HFF-Myc (cell line): ENCODE data around the gene ISCA2.

Source experiments
- DNase-seq: peaks from one replicate; pipeline ENCODE4 v3.0.0-alpha.2; 2011; ENCODE audit warnings: low read depth; ENCODE audit errors: extremely low read depth
- H3K4me3 ChIP-seq: replicated peaks from 2 replicates; pipeline ENCODE4 v1.5.1; 2011; ENCODE audit warnings: low read depth, mild to moderate bottlenecking, control low read depth, low read length
- TF ChIP-seq, protein P1 (sequence below): IDR thresholded peaks from 2 replicates; pipeline ENCODE4 v1.5.1; 2012; ENCODE audit warnings: mild to moderate bottlenecking, low read depth, low read length, control low read depth; ENCODE audit errors: missing control alignments

Gene ISCA2

DNA sequence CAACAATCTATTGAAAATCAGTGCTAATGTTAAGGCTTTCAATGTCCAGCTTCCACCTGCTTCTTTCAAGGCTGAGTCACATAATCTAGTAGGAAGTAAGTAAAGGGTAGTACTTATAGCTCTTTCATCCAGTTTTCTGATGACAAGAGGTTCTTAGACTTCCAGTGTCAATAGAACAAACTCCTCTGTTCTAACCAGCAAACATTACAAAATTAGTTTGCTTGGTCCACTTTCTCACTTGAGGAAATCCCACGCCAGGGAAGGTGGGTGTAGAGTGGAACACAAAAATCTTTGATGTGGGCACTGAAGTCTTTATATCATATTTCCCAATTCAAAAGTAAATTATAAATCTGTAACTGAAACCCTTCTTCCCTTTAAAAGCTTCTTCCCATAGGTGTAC is 3.1 kb upstream of the ISCA2 start:
- no peak for DNase-seq
- H3K4me3 ChIP-seq = no peak overlapping the region
- TF ChIP-seq, protein P1, sequence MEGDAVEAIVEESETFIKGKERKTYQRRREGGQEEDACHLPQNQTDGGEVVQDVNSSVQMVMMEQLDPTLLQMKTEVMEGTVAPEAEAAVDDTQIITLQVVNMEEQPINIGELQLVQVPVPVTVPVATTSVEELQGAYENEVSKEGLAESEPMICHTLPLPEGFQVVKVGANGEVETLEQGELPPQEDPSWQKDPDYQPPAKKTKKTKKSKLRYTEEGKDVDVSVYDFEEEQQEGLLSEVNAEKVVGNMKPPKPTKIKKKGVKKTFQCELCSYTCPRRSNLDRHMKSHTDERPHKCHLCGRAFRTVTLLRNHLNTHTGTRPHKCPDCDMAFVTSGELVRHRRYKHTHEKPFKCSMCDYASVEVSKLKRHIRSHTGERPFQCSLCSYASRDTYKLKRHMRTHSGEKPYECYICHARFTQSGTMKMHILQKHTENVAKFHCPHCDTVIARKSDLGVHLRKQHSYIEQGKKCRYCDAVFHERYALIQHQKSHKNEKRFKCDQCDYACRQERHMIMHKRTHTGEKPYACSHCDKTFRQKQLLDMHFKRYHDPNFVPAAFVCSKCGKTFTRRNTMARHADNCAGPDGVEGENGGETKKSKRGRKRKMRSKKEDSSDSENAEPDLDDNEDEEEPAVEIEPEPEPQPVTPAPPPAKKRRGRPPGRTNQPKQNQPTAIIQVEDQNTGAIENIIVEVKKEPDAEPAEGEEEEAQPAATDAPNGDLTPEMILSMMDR = no peak

DNA sequence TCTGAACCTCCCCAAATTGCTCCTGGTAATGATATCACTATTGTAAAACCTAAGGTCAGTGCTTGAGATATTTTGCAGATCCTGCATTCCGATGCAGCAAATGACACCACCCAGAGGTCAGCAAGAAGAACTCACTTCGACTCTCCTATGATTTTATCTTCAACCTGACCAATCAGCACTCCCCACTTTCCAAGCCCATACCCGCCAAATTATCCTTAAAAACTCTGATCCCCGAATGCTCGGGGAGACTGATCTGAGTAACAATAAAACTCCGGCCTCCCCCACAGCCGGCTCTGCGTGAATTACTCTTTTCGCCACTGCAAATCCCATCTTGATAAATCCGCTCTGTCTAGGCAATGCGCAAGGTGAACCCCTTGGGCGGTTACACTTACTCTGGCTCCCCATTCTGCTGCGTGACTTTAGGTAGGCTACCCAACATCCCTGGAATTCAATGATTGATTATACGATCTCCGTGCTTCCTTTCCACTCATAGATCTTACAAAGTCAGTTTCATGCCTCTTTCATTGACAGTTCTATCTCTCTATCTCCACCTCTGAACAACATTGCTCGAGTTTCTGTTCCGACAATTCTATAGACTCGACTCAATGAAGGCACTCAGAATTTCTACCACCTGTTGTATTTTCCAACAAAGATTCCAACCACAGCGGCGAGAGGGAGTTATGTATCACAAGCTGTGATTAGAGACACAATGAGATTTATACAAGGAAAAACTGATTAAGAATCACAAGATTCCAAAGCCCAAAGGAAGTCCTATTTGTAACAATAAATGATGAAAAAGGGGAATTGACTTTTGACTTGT is 1.4 kb upstream of the ISCA2 start:
- TF ChIP-seq, protein P1 = no peak
- no peak for DNase-seq
- H3K4me3 ChIP-seq = peak overlapping the region; percentile 68

DNA sequence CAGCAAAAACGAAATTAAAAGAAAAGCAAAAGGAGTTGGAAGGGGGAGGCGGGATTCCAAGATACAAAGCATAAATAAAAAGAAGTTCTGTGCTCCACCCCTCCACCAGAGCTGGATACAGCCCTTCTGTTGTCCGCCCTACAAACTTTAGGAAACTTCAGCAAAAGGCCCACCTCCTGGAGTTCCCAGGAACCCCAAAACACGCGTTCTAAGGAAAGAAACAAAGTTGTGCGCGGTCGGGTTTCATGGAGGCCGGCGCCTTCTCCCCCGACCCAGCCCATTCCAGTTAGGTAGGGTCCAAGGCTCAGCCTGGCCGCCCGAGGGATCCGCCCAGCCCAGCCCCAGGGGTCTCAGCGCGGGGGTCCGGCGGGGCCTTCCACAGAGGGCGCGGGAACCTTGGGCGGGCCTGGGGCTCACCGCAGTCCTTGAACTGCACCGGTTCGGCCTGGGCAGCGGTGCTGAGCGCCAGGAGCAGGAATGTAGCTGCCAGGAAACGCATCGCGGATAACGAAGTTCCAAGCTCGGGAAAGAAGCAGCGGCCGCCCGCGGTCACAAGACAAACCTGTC is 706 bp upstream of the ISCA2 start, which contains the start of gene NPC2:
Gene NPC2, minus strand, starts transcription at position 530 of the 567 bp plus-strand sequence. Its CDS starts 31 bp downstream, at position 499.
- TF ChIP-seq, protein P1 = no peak
- DNase-seq = no peak

DNA sequence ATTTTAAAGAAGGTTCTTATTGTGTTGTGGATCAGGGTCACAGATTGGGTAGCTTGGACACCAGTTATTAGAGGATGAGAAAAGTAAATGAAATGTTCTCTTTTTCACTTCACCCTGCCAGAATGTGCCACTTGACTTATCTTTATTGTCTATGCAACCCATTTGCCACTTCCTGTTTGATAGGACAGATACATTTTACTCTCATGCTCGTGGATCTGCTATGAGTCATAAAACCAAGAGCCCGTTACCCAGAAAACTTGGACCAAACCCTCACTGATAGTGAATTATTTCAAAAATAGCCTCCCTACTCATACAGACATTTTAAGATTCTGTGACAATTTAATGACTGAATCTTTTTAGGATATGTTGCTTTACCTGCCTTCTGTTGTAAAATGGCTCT is 1.8 kb downstream of the ISCA2 start:
- no peak overlapping the region for H3K4me3 ChIP-seq
- DNase-seq = no peak
- TF ChIP-seq, protein P1 = no peak

More for the DNA sequence above, 706 bp upstream of the ISCA2 start, which contains the start of gene NPC2:
- H3K4me3 ChIP-seq = peak within 1 kb of the TSS; percentile 89

DNA sequence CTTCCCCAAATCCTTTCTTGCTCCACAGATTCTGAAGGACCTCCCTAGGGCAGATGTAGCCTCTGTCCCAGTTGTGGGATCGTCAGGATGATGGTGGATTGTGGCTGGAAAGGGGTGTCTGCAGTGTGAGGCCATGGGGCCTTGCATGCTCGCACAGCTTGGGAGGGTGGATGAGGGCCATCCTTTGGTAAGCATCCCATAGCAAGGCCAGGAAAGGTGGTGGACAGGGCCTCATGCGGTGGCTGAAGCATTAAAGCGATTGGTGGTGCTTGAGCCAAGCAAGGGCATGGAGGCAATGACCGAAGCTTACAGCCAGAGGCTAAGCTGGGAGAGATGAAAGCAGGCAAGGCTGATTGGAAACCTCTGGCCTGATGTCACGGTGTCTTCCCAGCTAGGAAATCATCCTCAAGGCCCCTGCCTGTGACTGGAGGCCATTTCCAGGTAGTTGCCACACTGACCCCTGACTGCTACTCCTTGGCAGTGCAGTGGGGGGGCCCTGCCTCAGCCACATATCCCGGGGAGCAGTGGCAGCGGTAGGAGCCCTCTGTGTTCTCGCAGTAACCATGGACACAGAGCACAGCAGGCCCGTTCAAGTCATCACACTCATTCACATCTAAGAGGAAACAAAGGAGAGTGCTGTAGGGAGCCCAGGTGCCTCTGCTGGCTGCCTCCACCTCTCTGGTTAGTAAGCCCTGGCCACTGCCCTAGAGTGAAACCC is 7.0 kb downstream of the ISCA2 start:
- no peak overlapping the region for H3K4me3 ChIP-seq
- TF ChIP-seq, protein P1 = no peak
- no peak for DNase-seq

DNA sequence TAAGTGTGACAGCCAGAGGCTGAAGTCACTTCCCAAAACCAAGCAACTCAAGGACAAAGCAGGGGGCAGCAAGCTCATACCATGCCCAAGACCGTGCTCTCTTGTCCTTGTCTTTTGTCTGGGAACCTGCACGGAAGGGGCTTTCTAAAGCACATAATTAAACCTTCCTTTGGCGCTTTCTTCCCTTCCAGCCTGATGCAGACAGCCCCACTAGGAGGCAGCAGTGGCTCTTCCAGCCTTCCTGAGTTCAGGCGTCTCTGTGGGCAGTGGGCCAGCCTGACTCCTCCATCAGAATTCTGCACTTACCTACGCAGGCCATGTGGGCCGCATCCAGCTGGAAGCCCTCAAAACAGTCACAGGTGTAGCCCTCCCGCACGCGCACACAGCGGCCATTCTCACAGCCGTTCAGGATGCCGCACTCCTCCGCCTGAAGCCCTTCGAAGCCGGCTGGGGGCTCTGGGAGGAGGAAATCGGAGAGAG is 7.6 kb downstream of the ISCA2 start:
- TF ChIP-seq, protein P1 = peak; percentile 96
- H3K4me3 ChIP-seq = no peak overlapping the region
- peak; percentile 59 for DNase-seq
